Fibroblast of pulmonary artery (primary cell): ENCODE data around the gene GCN1.

ENCODE experiments used
- DNase-seq: peaks from one replicate; pipeline ENCODE4 v3.0.0-alpha.2; 2010; ENCODE audit warnings: low read depth
- H3K4me3 ChIP-seq: replicated peaks from 2 replicates; pipeline ENCODE4 v1.5.1; 2011; ENCODE audit warnings: low read depth, mild to moderate bottlenecking, control low read depth, low read length, moderate library complexity
- TF ChIP-seq, protein P1 (sequence below): IDR thresholded peaks from 2 replicates; pipeline ENCODE4 v1.5.1; 2011; ENCODE audit warnings: mild to moderate bottlenecking, control low read depth, low read length, inconsistent platforms; ENCODE audit errors: missing control alignments

The GCN1 gene

GRCh38 chr12:120101182-120101581 lies 93.3 kb downstream of the GCN1 start:
- H3K4me3 ChIP-seq = no peak overlapping the region
- TF ChIP-seq, protein P1, sequence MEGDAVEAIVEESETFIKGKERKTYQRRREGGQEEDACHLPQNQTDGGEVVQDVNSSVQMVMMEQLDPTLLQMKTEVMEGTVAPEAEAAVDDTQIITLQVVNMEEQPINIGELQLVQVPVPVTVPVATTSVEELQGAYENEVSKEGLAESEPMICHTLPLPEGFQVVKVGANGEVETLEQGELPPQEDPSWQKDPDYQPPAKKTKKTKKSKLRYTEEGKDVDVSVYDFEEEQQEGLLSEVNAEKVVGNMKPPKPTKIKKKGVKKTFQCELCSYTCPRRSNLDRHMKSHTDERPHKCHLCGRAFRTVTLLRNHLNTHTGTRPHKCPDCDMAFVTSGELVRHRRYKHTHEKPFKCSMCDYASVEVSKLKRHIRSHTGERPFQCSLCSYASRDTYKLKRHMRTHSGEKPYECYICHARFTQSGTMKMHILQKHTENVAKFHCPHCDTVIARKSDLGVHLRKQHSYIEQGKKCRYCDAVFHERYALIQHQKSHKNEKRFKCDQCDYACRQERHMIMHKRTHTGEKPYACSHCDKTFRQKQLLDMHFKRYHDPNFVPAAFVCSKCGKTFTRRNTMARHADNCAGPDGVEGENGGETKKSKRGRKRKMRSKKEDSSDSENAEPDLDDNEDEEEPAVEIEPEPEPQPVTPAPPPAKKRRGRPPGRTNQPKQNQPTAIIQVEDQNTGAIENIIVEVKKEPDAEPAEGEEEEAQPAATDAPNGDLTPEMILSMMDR = no peak
- no peak for DNase-seq

DNA sequence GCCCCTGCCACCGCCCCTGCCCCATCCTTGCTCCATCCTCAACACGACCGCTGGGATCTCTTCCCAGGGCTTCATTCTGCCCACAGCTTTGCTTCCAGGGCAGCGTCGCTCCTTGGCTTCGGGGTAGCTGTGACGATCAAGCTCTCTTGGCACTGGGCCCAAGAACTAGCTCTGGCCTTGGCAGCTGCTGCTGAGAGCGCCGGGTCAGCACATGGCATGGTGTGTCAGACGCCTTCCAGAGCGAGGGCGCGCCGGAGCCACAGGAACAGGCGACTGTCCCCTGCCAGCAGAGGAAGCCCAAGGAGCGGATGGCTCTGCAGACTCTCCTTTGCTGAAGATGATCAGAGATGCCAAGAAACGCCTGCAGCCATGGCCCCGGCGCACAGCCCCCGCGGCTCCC lies 93.9 kb downstream of the GCN1 start:
- peak; percentile 68 for DNase-seq
- TF ChIP-seq, protein P1 = no peak

DNA sequence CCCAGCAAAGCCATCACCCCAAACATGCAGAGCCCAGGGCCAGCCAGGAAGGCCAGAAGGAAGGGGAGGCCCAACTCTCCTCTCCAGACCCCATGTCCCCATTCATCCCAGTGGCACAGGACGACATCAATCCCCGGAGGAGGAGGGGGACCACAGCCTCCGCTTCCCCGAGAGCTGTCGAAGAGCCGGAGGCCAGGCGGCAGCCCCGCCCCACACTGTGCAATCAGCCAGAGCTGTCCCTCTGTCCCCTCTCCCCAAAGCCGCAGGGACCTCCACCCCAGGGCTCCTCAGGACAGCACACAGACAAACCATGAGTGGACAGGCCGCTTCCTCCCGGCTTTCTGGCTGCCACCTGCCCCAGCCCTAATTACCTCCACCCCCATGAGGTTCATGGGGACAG lies 94.8 kb downstream of the GCN1 start:
- no peak for DNase-seq
- TF ChIP-seq, protein P1 = no peak
- H3K4me3 ChIP-seq = no peak overlapping the region

More for the DNA sequence above, 93.9 kb downstream of the GCN1 start:
- no peak overlapping the region for H3K4me3 ChIP-seq

DNA sequence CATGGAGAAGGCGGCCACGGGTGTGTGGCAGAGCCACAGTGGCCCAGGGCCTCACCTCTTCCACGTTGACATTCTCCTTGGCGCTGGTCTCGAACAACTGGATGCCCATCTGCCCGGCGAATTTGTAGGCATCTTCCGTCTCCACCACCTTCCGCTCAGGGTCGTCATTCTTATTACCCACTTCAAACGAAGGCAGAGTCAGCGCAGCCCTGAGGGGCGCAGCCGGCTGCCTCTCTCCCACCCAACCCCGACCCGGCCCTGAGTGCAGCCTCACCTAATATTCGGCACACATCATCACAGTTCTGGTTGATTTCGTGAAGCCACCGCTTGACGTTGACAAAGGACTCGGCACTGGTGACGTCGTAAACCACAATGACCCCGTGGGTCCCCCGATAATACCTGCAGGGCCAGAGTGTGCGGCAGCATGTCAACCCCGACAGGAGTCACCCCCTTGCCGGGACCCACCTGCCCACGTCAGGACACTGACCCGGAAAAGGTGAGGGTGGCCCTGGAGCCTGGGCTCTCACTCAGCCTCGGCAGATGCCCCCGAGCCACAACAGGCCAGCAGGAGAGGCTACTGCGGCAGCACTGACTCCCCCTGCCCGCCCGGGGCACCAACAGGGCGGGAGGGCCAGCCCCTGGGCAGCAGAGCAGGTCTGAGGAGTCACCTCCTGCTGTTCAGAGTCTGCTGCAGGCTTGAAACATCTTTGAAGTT lies 95.6 kb downstream of the GCN1 start:
- DNase-seq = no peak
- TF ChIP-seq, protein P1 = no peak
- H3K4me3 ChIP-seq = no peak overlapping the region

- DNase-seq = no peak
- no peak overlapping the region for H3K4me3 ChIP-seq
- TF ChIP-seq, protein P1 = no peak
These were observed 97.8 kb downstream of the GCN1 start for GRCh38 chr12:120096671-120097202.

DNA sequence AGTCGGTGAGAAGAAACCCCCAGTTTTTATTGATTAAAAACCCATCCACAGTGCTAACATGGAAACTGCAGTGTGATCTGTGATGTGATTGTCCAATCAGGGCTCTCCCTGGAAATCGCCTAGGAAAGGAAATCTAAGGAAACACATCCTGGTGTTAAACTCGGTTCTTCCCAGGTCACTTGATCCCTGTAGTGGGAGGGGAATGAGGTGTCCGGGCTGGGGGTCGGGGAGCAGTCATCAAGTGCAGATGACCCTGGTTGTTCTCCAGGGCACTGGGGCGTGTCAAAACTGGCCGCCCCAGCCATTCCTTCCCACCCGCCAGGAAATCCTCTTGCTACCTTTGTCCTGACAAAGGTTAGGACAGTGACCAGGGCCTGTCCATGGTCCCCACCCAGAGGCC lies 98.8 kb downstream of the GCN1 start:
- TF ChIP-seq, protein P1 = no peak
- no peak for DNase-seq
- no peak overlapping the region for H3K4me3 ChIP-seq

GRCh38 chr12:120095331-120095730 lies 99.2 kb downstream of the GCN1 start:
- TF ChIP-seq, protein P1 = no peak
- DNase-seq = no peak
- no peak overlapping the region for H3K4me3 ChIP-seq
